CD4-positive, alpha-beta T cell treated with Interleukin-6 at 100 ng/mL for 8 hours (primary cell): ENCODE measurements around the gene BPIFB6.

Experiments used
- DNase-seq: peaks from one replicate; pipeline ENCODE4 v3.0.0-alpha.2; 2020; ENCODE audit warnings: mixed read lengths, low spot score

Gene BPIFB6

GRCh38 chr20:33002087-33002808, 29.2 kb upstream of the BPIFB6 start:
- DNase-seq, result no peak

- DNase-seq, result no peak
These were observed 27.2 kb upstream of the BPIFB6 start, which contains the start of gene SUN5 for GRCh38 chr20:33004141-33004751. Gene SUN5 (minus strand): TSS chr20:33004433. CDS start chr20:33004340, 93 bp downstream.

- DNase-seq, result peak; percentile 47
These were observed 26.3 kb upstream of the BPIFB6 start for GRCh38 chr20:33005132-33005566.

GRCh38 chr20:33005908-33006775, 25.3 kb upstream of the BPIFB6 start:
- no peak for DNase-seq

- no peak for DNase-seq
These were observed 24.6 kb upstream of the BPIFB6 start for GRCh38 chr20:33006776-33007375.

- DNase-seq, result no peak
These were observed 23.8 kb upstream of the BPIFB6 start, which contains the start of gene BPIFB2 for GRCh38 chr20:33007376-33008335. Gene BPIFB2 (plus strand): TSS chr20:33007704. CDS start chr20:33008575, 871 bp downstream.

GRCh38 chr20:33008336-33009213, 22.9 kb upstream of the BPIFB6 start:
- no peak for DNase-seq

GRCh38 chr20:33009214-33010132, 22.0 kb upstream of the BPIFB6 start:
- DNase-seq, result no peak

- DNase-seq, result no peak
These were observed 21.3 kb upstream of the BPIFB6 start for GRCh38 chr20:33010133-33010504.

GRCh38 chr20:33010674-33011449, 20.6 kb upstream of the BPIFB6 start:
- DNase-seq, result no peak

GRCh38 chr20:33012327-33013189, 18.9 kb upstream of the BPIFB6 start:
- no peak for DNase-seq

- no peak for DNase-seq
These were observed 17.6 kb upstream of the BPIFB6 start for GRCh38 chr20:33013701-33014326.

- DNase-seq, result no peak
These were observed 16.9 kb upstream of the BPIFB6 start for GRCh38 chr20:33014336-33015113.

GRCh38 chr20:33015114-33015484, 16.3 kb upstream of the BPIFB6 start:
- DNase-seq, result no peak

- DNase-seq, result no peak
These were observed 15.5 kb upstream of the BPIFB6 start for GRCh38 chr20:33015700-33016580.
